Measurements from ENCODE around the gene KRTAP5-7.
"Not testable (repeated sequence)": the region's sequence is repeated elsewhere in the genome, so short reads cannot be mapped to it uniquely, and the experiment has no call there.

Gene KRTAP5-7

GRCh38 chr11:71558996-71559395, 31.9 kb downstream of the KRTAP5-7 start:
- DNase-seq (ENCODE audit: low spot score), result no peak

GRCh38 chr11:71562120-71562519, 35.1 kb downstream of the KRTAP5-7 start:
- DNase-seq (ENCODE audit: low spot score), result no peak

- DNase-seq (ENCODE audit: low spot score), result peak; percentile 44
Observed at GRCh38 chr11:71563406-71563805, 36.3 kb downstream of the KRTAP5-7 start.

- DNase-seq (ENCODE audit: low spot score), result no peak
Observed at GRCh38 chr11:71564430-71564829, 37.4 kb downstream of the KRTAP5-7 start.

- DNase-seq (ENCODE audit: low spot score), result no peak
Observed at GRCh38 chr11:71565263-71565662, 38.2 kb downstream of the KRTAP5-7 start, which contains the start of gene KRTAP5-10. KRTAP5-10 (plus strand) TSS chr11:71565563; CDS start chr11:71565588, 25 bp downstream.

GRCh38 chr11:71566081-71566620, 39.1 kb downstream of the KRTAP5-7 start:
- peak; percentile 36 for DNase-seq (ENCODE audit: low spot score)

GRCh38 chr11:71566626-71567599, 39.8 kb downstream of the KRTAP5-7 start:
- DNase-seq (ENCODE audit: low spot score), result peak; percentile 17

GRCh38 chr11:71567633-71568032, 40.6 kb downstream of the KRTAP5-7 start:
- not testable (repeated sequence) for DNase-seq (ENCODE audit: low spot score)

GRCh38 chr11:71568704-71569349, 41.8 kb downstream of the KRTAP5-7 start:
- no peak for DNase-seq (ENCODE audit: low spot score)

GRCh38 chr11:71571101-71571850, 44.2 kb downstream of the KRTAP5-7 start:
- not testable (repeated sequence) for DNase-seq (ENCODE audit: low spot score)

GRCh38 chr11:71572811-71573210, 45.7 kb downstream of the KRTAP5-7 start:
- no peak for DNase-seq (ENCODE audit: low spot score)

GRCh38 chr11:71574418-71574817, 47.4 kb downstream of the KRTAP5-7 start:
- no peak for DNase-seq (ENCODE audit: low spot score)

GRCh38 chr11:71575723-71576424, 48.8 kb downstream of the KRTAP5-7 start:
- DNase-seq (ENCODE audit: low spot score), result no peak

GRCh38 chr11:71576688-71577465, 49.8 kb downstream of the KRTAP5-7 start:
- not testable (repeated sequence) for DNase-seq (ENCODE audit: low spot score)

GRCh38 chr11:71577469-71578004, 50.5 kb downstream of the KRTAP5-7 start:
- no peak for DNase-seq (ENCODE audit: low spot score)

Measured in kidney capillary endothelial cell (primary cell).